ENCODE data around the gene EFCAB6.

The EFCAB6 gene

DNA sequence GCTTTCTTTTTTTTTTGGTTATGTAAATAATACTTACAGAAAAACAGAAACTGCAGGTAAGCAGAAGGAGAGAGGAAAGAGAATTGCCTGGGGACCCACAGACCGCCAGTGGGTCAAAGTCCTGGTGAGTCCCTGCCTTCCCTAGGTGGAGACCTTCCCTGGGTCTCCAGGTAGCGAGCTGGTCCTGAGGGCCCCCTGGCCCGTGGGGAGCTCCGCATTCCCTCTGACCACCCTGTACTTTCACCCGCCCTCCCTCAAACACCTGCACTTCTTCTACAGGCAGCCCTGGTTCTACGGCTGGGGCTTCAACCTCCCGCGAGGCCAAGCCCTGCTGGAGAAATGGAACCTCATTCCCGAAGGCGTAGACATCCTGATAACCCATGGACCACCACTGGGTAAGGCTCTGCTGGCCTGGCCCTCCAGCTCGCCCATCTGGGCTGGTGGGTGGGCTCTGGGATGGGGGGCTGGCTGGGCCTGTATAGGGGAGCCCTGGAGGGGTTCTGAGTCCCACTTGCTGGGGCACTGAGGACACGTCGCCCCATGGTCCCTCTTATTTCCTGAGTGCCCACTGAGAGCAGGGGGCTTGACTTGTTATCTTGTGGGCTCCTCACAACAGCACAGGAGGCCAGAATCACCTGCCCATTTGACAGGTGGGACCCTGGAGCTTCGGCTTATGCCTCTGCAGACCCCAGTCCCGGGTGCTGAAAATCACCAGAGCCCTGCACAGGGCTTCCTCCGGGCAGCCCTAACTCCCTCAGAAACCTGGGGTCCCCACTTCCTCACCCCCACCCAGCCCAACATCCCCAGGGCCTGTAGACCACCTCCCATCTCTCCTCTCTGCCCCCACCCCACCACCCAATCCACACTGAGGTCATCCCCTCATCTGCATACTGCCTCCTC is 313.9 kb downstream of the EFCAB6 start:
- no peak for DNase-seq (ENCODE audit: extremely low read depth, insufficient read length)
- no peaks in the 10 kb centered on the region; the same call in 1 of the 2 replicates for H3K27me3 ChIP-seq (replicated peaks; ENCODE audit: control insufficient read depth, insufficient read depth, low read length)
- TF ChIP-seq, protein P1, sequence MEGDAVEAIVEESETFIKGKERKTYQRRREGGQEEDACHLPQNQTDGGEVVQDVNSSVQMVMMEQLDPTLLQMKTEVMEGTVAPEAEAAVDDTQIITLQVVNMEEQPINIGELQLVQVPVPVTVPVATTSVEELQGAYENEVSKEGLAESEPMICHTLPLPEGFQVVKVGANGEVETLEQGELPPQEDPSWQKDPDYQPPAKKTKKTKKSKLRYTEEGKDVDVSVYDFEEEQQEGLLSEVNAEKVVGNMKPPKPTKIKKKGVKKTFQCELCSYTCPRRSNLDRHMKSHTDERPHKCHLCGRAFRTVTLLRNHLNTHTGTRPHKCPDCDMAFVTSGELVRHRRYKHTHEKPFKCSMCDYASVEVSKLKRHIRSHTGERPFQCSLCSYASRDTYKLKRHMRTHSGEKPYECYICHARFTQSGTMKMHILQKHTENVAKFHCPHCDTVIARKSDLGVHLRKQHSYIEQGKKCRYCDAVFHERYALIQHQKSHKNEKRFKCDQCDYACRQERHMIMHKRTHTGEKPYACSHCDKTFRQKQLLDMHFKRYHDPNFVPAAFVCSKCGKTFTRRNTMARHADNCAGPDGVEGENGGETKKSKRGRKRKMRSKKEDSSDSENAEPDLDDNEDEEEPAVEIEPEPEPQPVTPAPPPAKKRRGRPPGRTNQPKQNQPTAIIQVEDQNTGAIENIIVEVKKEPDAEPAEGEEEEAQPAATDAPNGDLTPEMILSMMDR (IDR thresholded peaks at IDR 0.05; ENCODE audit: insufficient read depth, low read length, poor library complexity, severe bottlenecking), result no peak
- no peaks in the 10 kb centered on the region for H3K36me3 ChIP-seq (ENCODE audit: control insufficient read depth, insufficient read depth, low read length)
- no peak overlapping the region for H3K4me3 ChIP-seq (replicated peaks; ENCODE audit: low read depth, low read length)

DNA sequence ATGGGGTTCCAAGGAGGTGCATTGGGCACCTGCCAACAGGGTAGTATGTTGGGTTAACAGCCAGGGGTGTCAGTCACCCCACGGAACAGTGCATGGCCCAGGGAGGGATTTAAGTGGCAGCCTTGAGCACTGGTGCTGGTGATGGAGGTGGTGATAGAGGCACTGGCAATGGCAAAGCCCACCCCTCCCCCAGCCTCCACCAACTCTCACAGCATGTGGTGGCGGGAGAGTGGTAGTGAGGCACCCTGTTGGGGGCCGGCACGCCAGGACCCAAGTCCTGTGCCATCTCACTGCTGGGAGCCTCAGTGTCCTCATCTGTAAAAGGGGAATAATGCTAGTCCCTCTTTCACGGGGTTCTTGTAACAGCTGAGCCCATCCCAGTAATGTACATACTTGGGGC is 318.8 kb downstream of the EFCAB6 start:
- Histone ChIP-seq H3K27me3 (replicated peaks; ENCODE audit: control insufficient read depth, insufficient read depth, low read length) (no peaks in the 10 kb centered on the region), H3K36me3 (ENCODE audit: control insufficient read depth, insufficient read depth, low read length) (no peaks in the 10 kb centered on the region), H3K4me3 (replicated peaks; ENCODE audit: low read depth, low read length) (no peak overlapping the region)
- no peak for DNase-seq (ENCODE audit: extremely low read depth, insufficient read length)
- TF ChIP-seq, protein P1 (IDR thresholded peaks at IDR 0.05; ENCODE audit: insufficient read depth, low read length, poor library complexity, severe bottlenecking), result no peak

DNA sequence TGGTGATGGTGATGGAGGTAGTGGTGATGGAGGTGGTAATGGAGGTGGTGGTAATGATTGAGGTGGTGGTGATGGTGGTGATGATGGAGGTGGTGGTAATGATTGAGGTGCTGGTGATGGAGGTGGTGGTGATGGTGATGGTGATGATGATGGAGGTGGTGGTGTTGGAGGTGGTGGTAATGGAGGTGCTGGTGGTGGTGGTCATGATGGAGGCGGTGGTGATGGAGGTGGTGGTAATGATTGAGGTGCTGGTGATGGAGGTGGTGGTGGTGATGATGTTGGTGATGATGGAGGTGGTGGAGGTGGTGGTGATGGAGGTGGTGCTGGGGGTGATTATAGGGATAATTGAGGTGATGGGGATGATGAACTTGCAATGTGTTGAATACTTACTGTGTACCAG is 320.4 kb downstream of the EFCAB6 start:
- Histone ChIP-seq H3K36me3 (ENCODE audit: control insufficient read depth, insufficient read depth, low read length) (no peaks in the 10 kb centered on the region), H3K27me3 (replicated peaks; ENCODE audit: control insufficient read depth, insufficient read depth, low read length) (no peaks in the 10 kb centered on the region; the same call in 1 of the 2 replicates)

DNA sequence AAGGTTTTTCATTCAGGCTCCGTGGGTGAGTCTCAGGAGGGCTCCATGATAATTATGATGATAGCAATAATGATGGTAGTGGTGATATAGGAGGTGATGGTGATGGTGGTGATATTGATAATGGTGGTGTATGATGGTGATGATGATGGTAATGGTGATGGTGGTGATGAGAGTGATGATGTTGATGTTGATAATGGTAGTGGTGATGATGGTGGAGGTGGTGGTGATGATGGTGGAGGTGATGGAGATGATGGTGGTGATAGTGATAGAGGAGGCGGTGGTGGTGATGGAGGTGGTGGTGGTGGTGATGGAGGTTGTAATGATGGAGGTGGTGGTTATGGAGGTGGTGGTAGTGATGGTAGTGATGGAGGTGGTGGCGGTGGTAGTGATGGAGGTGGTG is 320.9 kb downstream of the EFCAB6 start:
- H3K4me3 ChIP-seq (replicated peaks; ENCODE audit: low read depth, low read length), result no peak overlapping the region
- no peaks in the 10 kb centered on the region for H3K36me3 ChIP-seq (ENCODE audit: control insufficient read depth, insufficient read depth, low read length)
- H3K27me3 ChIP-seq (replicated peaks; ENCODE audit: control insufficient read depth, insufficient read depth, low read length), result no peaks in the 10 kb centered on the region; the same call in 1 of the 2 replicates
- TF ChIP-seq, protein P1 (IDR thresholded peaks at IDR 0.05; ENCODE audit: insufficient read depth, low read length, poor library complexity, severe bottlenecking), result no peak
- no peak for DNase-seq (ENCODE audit: extremely low read depth, insufficient read length)

More for the DNA sequence above, 320.4 kb downstream of the EFCAB6 start:
- TF ChIP-seq, protein P1 (IDR thresholded peaks at IDR 0.05; ENCODE audit: insufficient read depth, low read length, poor library complexity, severe bottlenecking), result no peak
- no peak overlapping the region for H3K4me3 ChIP-seq (replicated peaks; ENCODE audit: low read depth, low read length)
- DNase-seq (ENCODE audit: extremely low read depth, insufficient read length), result no peak

DNA sequence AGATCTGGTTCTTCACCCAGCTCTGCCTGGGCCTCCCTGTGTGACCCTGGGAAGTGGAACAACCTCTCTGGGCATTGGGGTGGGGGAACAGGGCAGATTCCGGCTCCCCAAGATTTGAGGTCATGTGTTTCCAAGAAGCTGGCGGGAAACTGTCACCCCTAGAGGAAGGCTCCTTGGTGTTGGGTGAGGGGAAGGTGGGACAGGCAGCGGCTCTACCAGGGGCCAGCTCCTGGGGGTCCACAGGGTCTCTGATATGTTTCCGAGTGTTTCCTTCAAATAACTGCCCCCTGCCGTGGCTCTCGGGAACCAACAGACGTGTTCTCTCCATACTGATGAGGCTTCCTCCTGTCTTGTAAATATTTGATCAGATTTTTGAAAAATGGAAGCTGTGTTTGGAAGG is 321.8 kb downstream of the EFCAB6 start:
- TF ChIP-seq, protein P1 (IDR thresholded peaks at IDR 0.05; ENCODE audit: insufficient read depth, low read length, poor library complexity, severe bottlenecking), result no peak

More for the DNA sequence above, 321.8 kb downstream of the EFCAB6 start:
- no peak overlapping the region for H3K4me3 ChIP-seq (replicated peaks; ENCODE audit: low read depth, low read length)
- H3K36me3 ChIP-seq (ENCODE audit: control insufficient read depth, insufficient read depth, low read length), result no peaks in the 10 kb centered on the region
- no peak for DNase-seq (ENCODE audit: extremely low read depth, insufficient read length)
- H3K27me3 ChIP-seq (replicated peaks; ENCODE audit: control insufficient read depth, insufficient read depth, low read length), result no peaks in the 10 kb centered on the region; the same call in 1 of the 2 replicates

Measured in GM06990 (cell line).